OCI-LY3 (cell line): ENCODE measurements around the gene ZEB2.

ENCODE experiments used
- EZH2phosphoT487 ChIP-seq: fragments of 200-600 bp; shearing (Covaris generic); IDR thresholded peaks from 2 replicates; pipeline ENCODE4 v1.6.1; 2018; ENCODE audit warnings: antibody characterized with exemption, mixed run types, low read depth
- TF ChIP-seq, protein P1 (sequence below): fragments of 200-600, 300-600 bp; sonication (generic); IDR thresholded peaks from 2 replicates; pipeline ENCODE4 v1.5.1; 2014; ENCODE audit warnings: antibody characterized with exemption, low read length, low read depth

DNA sequence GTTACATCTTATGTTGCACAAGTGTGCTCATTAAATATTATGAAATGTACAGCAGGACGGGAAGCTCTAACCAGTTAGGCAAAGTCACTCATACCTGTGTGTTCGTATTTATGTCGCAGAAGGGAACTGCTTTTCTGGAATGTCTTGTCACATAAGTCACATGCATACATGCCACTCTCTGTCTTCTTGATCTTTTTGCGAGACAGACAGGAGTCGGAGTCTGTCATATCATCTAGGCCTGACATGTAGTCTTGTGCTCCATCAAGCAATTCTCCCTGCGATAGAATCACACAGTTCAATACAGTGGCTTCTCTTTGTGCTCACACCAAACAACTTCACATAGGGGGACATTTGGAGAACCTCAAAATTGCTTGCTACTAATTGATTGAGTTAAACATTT lies 123.6 kb downstream of the ZEB2 start:
- TF ChIP-seq EZH2phosphoT487, result no peak
- TF ChIP-seq, protein P1, sequence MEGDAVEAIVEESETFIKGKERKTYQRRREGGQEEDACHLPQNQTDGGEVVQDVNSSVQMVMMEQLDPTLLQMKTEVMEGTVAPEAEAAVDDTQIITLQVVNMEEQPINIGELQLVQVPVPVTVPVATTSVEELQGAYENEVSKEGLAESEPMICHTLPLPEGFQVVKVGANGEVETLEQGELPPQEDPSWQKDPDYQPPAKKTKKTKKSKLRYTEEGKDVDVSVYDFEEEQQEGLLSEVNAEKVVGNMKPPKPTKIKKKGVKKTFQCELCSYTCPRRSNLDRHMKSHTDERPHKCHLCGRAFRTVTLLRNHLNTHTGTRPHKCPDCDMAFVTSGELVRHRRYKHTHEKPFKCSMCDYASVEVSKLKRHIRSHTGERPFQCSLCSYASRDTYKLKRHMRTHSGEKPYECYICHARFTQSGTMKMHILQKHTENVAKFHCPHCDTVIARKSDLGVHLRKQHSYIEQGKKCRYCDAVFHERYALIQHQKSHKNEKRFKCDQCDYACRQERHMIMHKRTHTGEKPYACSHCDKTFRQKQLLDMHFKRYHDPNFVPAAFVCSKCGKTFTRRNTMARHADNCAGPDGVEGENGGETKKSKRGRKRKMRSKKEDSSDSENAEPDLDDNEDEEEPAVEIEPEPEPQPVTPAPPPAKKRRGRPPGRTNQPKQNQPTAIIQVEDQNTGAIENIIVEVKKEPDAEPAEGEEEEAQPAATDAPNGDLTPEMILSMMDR, result no peak
